Stomach (tissue), 4 donors: ENCODE measurements around the gene ACO2.
"Not testable (repeated sequence)": the region's sequence is repeated elsewhere in the genome, so short reads cannot be mapped to it uniquely, and the experiment has no call there.

Experiments
- CTCF ChIP-seq, 7 experiments: fragments of 450-650 bp in 4 of 7; fragments of 200-600 bp in 3 of 7; sonication (generic) in 3 of 7; IDR thresholded peaks; one replicate each; pipeline ENCODE4 v1.5.1; 2016 to 2019; ENCODE audit warnings: antibody characterized with exemption in 7 of 7, control low read depth in 2 of 7, mild to moderate bottlenecking in 1 of 7
- EP300 ChIP-seq: sonication (generic); formaldehyde crosslinking; IDR thresholded peaks from one replicate; pipeline ENCODE4 v1.6.1; 2017; ENCODE audit warnings: antibody characterized with exemption
- POLR2A ChIP-seq, 4 donors: fragments of 450-650 bp; IDR thresholded peaks; one replicate each; pipeline ENCODE4 v1.6.1; 2016; ENCODE audit warnings: antibody characterized with exemption in 4 of 4, control low read depth in 2 of 4, mild to moderate bottlenecking in 1 of 4, moderate library complexity in 1 of 4
- POLR2AphosphoS5 ChIP-seq, 3 donors: sonication (generic); formaldehyde crosslinking; IDR thresholded peaks; one replicate each; pipeline ENCODE4 v1.6.1; 2016; ENCODE audit warnings: antibody characterized with exemption in 3 of 3

- TF ChIP-seq CTCF (IDR thresholded peaks at IDR 0.05); POLR2A (IDR thresholded peaks at IDR 0.05); POLR2AphosphoS5 (IDR thresholded peaks at IDR 0.05); EP300: not testable (repeated sequence)
These were observed 89.3 kb downstream of the ACO2 start for GRCh38 chr22:41558241-41558630.
